HEK293T (cell line): ENCODE measurements around the gene SCUBE2.

ENCODE experiments used
- CTBP1 ChIP-seq: fragments of 450-650 bp; IDR thresholded peaks from 2 replicates; pipeline ENCODE4 v1.6.1; 2016; ENCODE audit warnings: borderline replicate concordance
- FOXM1 ChIP-seq: fragments of 450-650 bp; IDR thresholded peaks from 2 replicates; pipeline ENCODE4 v1.6.1; 2017; ENCODE audit warnings: mild to moderate bottlenecking, borderline replicate concordance
- SP1 ChIP-seq: fragments of 450-650 bp; IDR thresholded peaks from 2 replicates; pipeline ENCODE4 v1.6.1; 2017
- SUZ12 ChIP-seq: fragments of 450-650 bp; IDR thresholded peaks from 2 replicates; pipeline ENCODE4 v1.6.1; 2016; ENCODE audit warnings: mild to moderate bottlenecking
- TARDBP ChIP-seq: fragments of 450-650 bp; IDR thresholded peaks from 2 replicates; pipeline ENCODE4 v1.6.1; 2016

DNA sequence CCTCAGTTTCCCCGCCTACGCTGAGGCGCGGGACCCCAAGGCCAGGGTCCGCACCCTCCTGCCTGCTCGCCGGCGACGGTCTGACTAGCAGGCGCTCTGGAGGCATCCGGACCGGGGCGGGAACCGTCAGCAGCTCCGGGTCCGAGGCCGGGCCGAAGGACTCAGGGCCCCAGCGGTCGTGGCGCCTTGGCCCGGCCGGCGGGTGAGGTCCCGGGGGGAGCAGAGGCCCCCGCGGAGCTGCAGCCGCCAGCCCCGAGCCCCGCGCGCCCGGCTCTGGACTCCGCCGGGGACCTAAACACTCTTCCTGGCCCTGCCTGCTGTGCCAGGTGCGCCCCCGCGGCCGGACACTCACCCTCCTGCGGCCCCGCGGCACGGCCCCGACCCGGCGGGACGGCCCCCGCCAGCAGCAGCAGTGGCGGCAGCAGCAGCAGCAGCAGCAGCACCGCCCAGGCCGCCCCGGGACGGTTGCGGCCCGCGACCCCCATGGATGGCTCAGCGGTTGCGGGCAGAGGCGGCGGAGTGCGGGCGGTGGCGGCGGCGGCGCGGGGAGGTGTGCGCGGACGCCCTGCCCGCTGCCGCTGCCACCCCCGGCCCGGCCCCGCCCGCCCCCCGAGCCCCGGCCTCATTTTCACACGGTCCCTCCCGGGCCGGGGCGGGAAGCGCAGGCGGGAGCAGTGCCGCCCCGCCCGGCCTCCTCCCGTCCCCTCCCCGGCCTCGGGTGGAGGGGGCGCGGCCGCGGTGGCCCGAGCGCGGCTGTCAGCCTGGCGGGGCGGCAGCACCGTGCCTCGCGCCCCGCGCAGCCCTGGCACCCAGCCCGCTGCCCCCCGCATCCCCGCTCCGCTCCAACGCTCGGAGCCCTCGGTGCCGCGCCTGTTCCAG lies at the start of gene SCUBE2:
- TF ChIP-seq TARDBP = no peak
- no peak for TF ChIP-seq CTBP1
- no peak for TF ChIP-seq SUZ12
- TF ChIP-seq SP1 = no peak
- no peak for TF ChIP-seq FOXM1
